GM23338 (cell line): Measurements from ENCODE around the gene CMIP. TPM values are rescaled to one million over a fixed set of nuclear protein-coding genes. Genes with fewer than 3 reads are reported as not detected.
A peak's percentile ranks its signal among the peaks of the same experiment; 100 is the strongest.

Source experiments
- ATAC-seq: fragments of 200-7000 bp; cut with Tn5 transposase; 3 replicates; pipeline ENCODE4 v1.9.1; 2020
- DNase-seq: peaks from one replicate; pipeline ENCODE4 v3.0.0-alpha.2; 2015; ENCODE audit warnings: low spot score
- H2AFZ ChIP-seq: fragments of 200-600 bp; sonication (generic); 2 replicates; pipeline ENCODE4 v1.8.0; 2016; ENCODE audit warnings: antibody characterized with exemption, mild to moderate bottlenecking, moderate library complexity
- H3F3A ChIP-seq: fragments of 200-600 bp; sonication (generic); replicated peaks from 2 replicates; pipeline ENCODE4 v1.8.0; 2017; ENCODE audit warnings: antibody characterized with exemption, mixed run types, low read depth
- H3K27ac ChIP-seq: fragments of 200-600 bp; sonication (generic); 2 replicates; pipeline ENCODE4 v1.6.1; 2016; ENCODE audit warnings: low read depth
- H3K27me3 ChIP-seq: fragments of 200-600 bp; sonication (generic); 2 replicates; pipeline ENCODE4 v1.8.0; 2016; ENCODE audit warnings: mild to moderate bottlenecking, mixed run types, moderate library complexity; ENCODE audit not compliant: insufficient read depth
- H3K36me3 ChIP-seq: fragments of 200-600 bp; sonication (generic); 2 replicates; pipeline ENCODE4 v1.8.0; 2016; ENCODE audit warnings: mild to moderate bottlenecking; ENCODE audit not compliant: insufficient read depth
- H3K4me1 ChIP-seq: fragments of 200-600 bp; sonication (generic); 2 replicates; pipeline ENCODE4 v1.8.0; 2016; ENCODE audit warnings: mild to moderate bottlenecking, moderate library complexity; ENCODE audit not compliant: insufficient read depth
- H3K4me2 ChIP-seq: fragments of 200-600 bp; sonication (generic); 2 replicates; pipeline ENCODE4 v1.7.1; 2017; ENCODE audit warnings: mixed run types
- H3K4me3 ChIP-seq: fragments of 200-600 bp; sonication (generic); 2 replicates; pipeline ENCODE4 v1.6.1; 2016; ENCODE audit warnings: mixed run types
- H3K79me2 ChIP-seq: fragments of 200-600 bp; sonication (generic); replicated peaks from 2 replicates; pipeline ENCODE4 v1.8.0; 2017; ENCODE audit warnings: mild to moderate bottlenecking; ENCODE audit not compliant: insufficient read depth
- H3K9me2 ChIP-seq: fragments of 200-600 bp; sonication (generic); 2 replicates; pipeline ENCODE4 v1.8.0; 2017; ENCODE audit not compliant: insufficient read depth
- H4K20me1 ChIP-seq: fragments of 200-600 bp; sonication (generic); replicated peaks from 2 replicates; pipeline ENCODE4 v1.8.0; 2017; ENCODE audit warnings: mild to moderate bottlenecking; ENCODE audit not compliant: insufficient read depth
- H3K27ac Mint-ChIP-seq: 2 replicates; pipeline ENCODE4 v1.8.0; 2020; ENCODE audit warnings: inconsistent platforms, mild to moderate bottlenecking, moderate library complexity, mixed read lengths
- H3K27me3 Mint-ChIP-seq: 3 replicates; pipeline ENCODE4 v1.8.0; 2022; ENCODE audit warnings: low read depth, mild to moderate bottlenecking, moderate library complexity, mixed read lengths, inconsistent platforms; ENCODE audit not compliant: insufficient read depth, poor library complexity
- H3K36me3 Mint-ChIP-seq: 3 replicates; pipeline ENCODE4 v1.8.0; 2021; ENCODE audit warnings: low read depth, mild to moderate bottlenecking, inconsistent platforms, moderate library complexity, mixed read lengths
- H3K4me1 Mint-ChIP-seq: 3 replicates; pipeline ENCODE4 v1.8.0; 2020; ENCODE audit warnings: mild to moderate bottlenecking, inconsistent platforms, mixed read lengths
- H3K4me3 Mint-ChIP-seq: 3 replicates; pipeline ENCODE4 v1.8.0; 2021; ENCODE audit warnings: moderate library complexity, mild to moderate bottlenecking, inconsistent platforms, mixed read lengths
- H3K9me3 Mint-ChIP-seq: 3 replicates; pipeline ENCODE4 v1.8.0; 2020; ENCODE audit warnings: moderate library complexity, mild to moderate bottlenecking, inconsistent platforms, mixed read lengths
- CTCF ChIP-seq, 2 experiments: fragments of 200-600 bp in 1 of 2; sonication (generic) in 1 of 2; conservative IDR thresholded peaks; 2 replicates each; pipeline versions ENCODE4 v1.5.1 to v1.6.1; 2016 to 2017; ENCODE audit warnings: antibody characterized with exemption in 2 of 2, low read depth in 2 of 2, mild to moderate bottlenecking in 2 of 2, moderate library complexity in 1 of 2
- EZH2 ChIP-seq: fragments of 200-600 bp; sonication (generic); IDR thresholded peaks from one replicate; pipeline ENCODE4 v1.8.0; 2017; ENCODE audit warnings: antibody characterized with exemption, mild to moderate bottlenecking, low read depth; ENCODE audit not compliant: unreplicated experiment
- JUNB ChIP-seq: IDR thresholded peaks from one replicate; pipeline ENCODE4 v1.6.1; 2016; ENCODE audit warnings: antibody characterized with exemption; ENCODE audit not compliant: unreplicated experiment
- NANOG ChIP-seq: IDR thresholded peaks from 2 replicates; pipeline ENCODE4 v1.6.1; 2016; ENCODE audit warnings: antibody characterized with exemption, borderline replicate concordance
- REST ChIP-seq: IDR thresholded peaks from one replicate; pipeline ENCODE4 v1.6.1; 2018; ENCODE audit warnings: antibody characterized with exemption; ENCODE audit not compliant: unreplicated experiment
- STAT1 ChIP-seq: IDR thresholded peaks from one replicate; pipeline ENCODE4 v1.6.1; 2016; ENCODE audit warnings: antibody characterized with exemption; ENCODE audit not compliant: unreplicated experiment
- ZNF114 ChIP-seq: fragments of 250-450 bp; sonication (Bioruptor Pico); IDR thresholded peaks from 2 replicates; pipeline ENCODE4 v1.5.0; 2020; ENCODE audit warnings: mild to moderate bottlenecking, moderate library complexity
- ZNF331 ChIP-seq: fragments of 250-450 bp; sonication (Bioruptor Pico); IDR thresholded peaks from 2 replicates; pipeline ENCODE4 v1.5.0; 2020; ENCODE audit warnings: low read depth, mild to moderate bottlenecking, moderate library complexity
- polyA plus RNA-seq: library from polyadenylated mRNA; unstranded; fragments of >200 nt; fragmentation: Nextera tagmentation; extraction: Ambion mirVana; gene quantifications from 2 replicates; pipeline ENCODE4 v1.2.1, GENCODE V29; 2016
- total RNA-seq: library from RNA; depleted of rRNA; stranded (reverse); fragments of >200 nt; shearing (Covaris generic); gene quantifications from 2 replicates; pipeline ENCODE4 v1.2.3, GENCODE V29; 2014

The CMIP gene
- total and polyA plus RNA-seq, 2 experiments from 2014 or later, result 9.5 to 62.3 TPM

- TF ChIP-seq REST (no peak), JUNB (no peak), STAT1 (no peak), EZH2 (no peak), NANOG (no peak), ZNF331 (CRISPR knock-in tag) (no peak), CTCF (conservative IDR thresholded peaks at IDR 0.05; ENCODE audit: low read depth in 2 of 2) (no peak)
Observed at GRCh38 chr16:81639931-81640680, 195.5 kb downstream of the CMIP start (continued).

GRCh38 chr16:81640681-81641070 lies 196.1 kb downstream of the CMIP start:
- H3K79me2 ChIP-seq, result peaks cover 41% of the 10 kb centered on the region
- H3K4me1 Mint-ChIP-seq, result peaks cover 39% of the 10 kb centered on the region
- no peak for TF ChIP-seq ZNF114 (CRISPR knock-in tag)
- no peak for TF ChIP-seq ZNF331 (CRISPR knock-in tag)
- TF ChIP-seq STAT1, result no peak
- TF ChIP-seq REST, result no peak

More at GRCh38 chr16:81640681-81641070, 196.1 kb downstream of the CMIP start:
- Histone ChIP-seq H3F3A (no peaks in the 10 kb centered on the region), H3K9me2 (no peaks in the 10 kb centered on the region; the same call in 1 of the 2 replicates), H3K4me2 (no peak overlapping the region), H3K4me1 (peaks cover 3% of the 10 kb centered on the region; the same call in 1 of the 2 replicates), H3K27ac (no peak overlapping the region), H3K36me3 (no peaks in the 10 kb centered on the region), H2AFZ (no peak overlapping the region), H4K20me1 (peaks cover 13% of the 10 kb centered on the region), H3K4me3 (no peak overlapping the region), H3K27me3 (no peaks in the 10 kb centered on the region)
- no peak for DNase-seq
- ATAC-seq, result no peak
- Mint-ChIP-seq H3K9me3 (no peaks in the 10 kb centered on the region; the same call in 2 of the 3 replicates), H3K27ac (0 out of 2 replicates have a peak overlapping the region, but pooled peaks have one; percentile 38), H3K27me3 (peaks cover 17% of the 10 kb centered on the region), H3K4me3 (no peak overlapping the region), H3K36me3 (no peaks in the 10 kb centered on the region; the same call in 2 of the 3 replicates)
